ENCODE data around the gene OR13J1. TPM values are rescaled to one million over a fixed set of nuclear protein-coding genes. Genes with fewer than 3 reads are reported as not detected.

The OR13J1 gene
- total and polyA plus RNA-seq, 2 experiments from 2014 or later = 0.15 TPM; not detected in 1

GRCh38 chr9:35858458-35858857 lies 11.7 kb downstream of the OR13J1 start:
- no peaks in the 10 kb centered on the region for H3K36me3 Mint-ChIP-seq (ENCODE audit: low read depth)
- no peaks in the 10 kb centered on the region for H3K9me2 ChIP-seq (ENCODE audit: insufficient read depth)
- H3K27me3 ChIP-seq (ENCODE audit: insufficient read depth) = no peaks in the 10 kb centered on the region
- H3K9me3 Mint-ChIP-seq = no peaks in the 10 kb centered on the region
- H3K27ac ChIP-seq (ENCODE audit: low read depth) = no peak overlapping the region
- TF ChIP-seq STAT1 (IDR thresholded peaks at IDR 0.05; ENCODE audit: unreplicated experiment) (no peak), EZH2phosphoT487 (IDR thresholded peaks at IDR 0.05; ENCODE audit: unreplicated experiment) (no peak), ZNF462 (CRISPR knock-in tag; IDR thresholded peaks at IDR 0.05) (no peak), NANOG (IDR thresholded peaks at IDR 0.05; ENCODE audit: borderline replicate concordance) (no peak), ZNF331 (CRISPR knock-in tag; IDR thresholded peaks at IDR 0.05; ENCODE audit: low read depth) (no peak)
- TF ChIP-seq, protein P1, sequence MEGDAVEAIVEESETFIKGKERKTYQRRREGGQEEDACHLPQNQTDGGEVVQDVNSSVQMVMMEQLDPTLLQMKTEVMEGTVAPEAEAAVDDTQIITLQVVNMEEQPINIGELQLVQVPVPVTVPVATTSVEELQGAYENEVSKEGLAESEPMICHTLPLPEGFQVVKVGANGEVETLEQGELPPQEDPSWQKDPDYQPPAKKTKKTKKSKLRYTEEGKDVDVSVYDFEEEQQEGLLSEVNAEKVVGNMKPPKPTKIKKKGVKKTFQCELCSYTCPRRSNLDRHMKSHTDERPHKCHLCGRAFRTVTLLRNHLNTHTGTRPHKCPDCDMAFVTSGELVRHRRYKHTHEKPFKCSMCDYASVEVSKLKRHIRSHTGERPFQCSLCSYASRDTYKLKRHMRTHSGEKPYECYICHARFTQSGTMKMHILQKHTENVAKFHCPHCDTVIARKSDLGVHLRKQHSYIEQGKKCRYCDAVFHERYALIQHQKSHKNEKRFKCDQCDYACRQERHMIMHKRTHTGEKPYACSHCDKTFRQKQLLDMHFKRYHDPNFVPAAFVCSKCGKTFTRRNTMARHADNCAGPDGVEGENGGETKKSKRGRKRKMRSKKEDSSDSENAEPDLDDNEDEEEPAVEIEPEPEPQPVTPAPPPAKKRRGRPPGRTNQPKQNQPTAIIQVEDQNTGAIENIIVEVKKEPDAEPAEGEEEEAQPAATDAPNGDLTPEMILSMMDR (conservative IDR thresholded peaks at IDR 0.05; ENCODE audit: low read depth in 2 of 2) = no peak
- H3K4me2 ChIP-seq = no peak overlapping the region
- no peak for DNase-seq (ENCODE audit: low spot score)
- no peak for ATAC-seq
- H3K27me3 Mint-ChIP-seq (ENCODE audit: insufficient read depth, low read depth, poor library complexity) = peaks cover 13% of the 10 kb centered on the region
- no peaks in the 10 kb centered on the region for H3K36me3 ChIP-seq (ENCODE audit: insufficient read depth)
- no peaks in the 10 kb centered on the region for H3K79me2 ChIP-seq (replicated peaks; ENCODE audit: insufficient read depth)
- H3K27ac Mint-ChIP-seq = no peak overlapping the region
- H4K20me1 ChIP-seq (replicated peaks; ENCODE audit: insufficient read depth) = no peaks in the 10 kb centered on the region
- no peaks in the 10 kb centered on the region for H3F3A ChIP-seq (replicated peaks; ENCODE audit: low read depth)
- H3K4me3 ChIP-seq = no peak overlapping the region
- peaks cover 6% of the 10 kb centered on the region; the same call in 2 of the 3 replicates for H3K4me1 Mint-ChIP-seq
- H3K4me3 Mint-ChIP-seq = no peak overlapping the region
- no peak overlapping the region for H2AFZ ChIP-seq
- no peaks in the 10 kb centered on the region for H3K4me1 ChIP-seq (ENCODE audit: insufficient read depth)

Data from GM23338 (cell line).